Posterior vena cava (tissue), 2 donors: ENCODE results near the gene CINP. TPM values are rescaled to one million over a fixed set of nuclear protein-coding genes. Genes with fewer than 3 reads are reported as not detected.
"Not testable (repeated sequence)": the region's sequence is repeated elsewhere in the genome, so short reads cannot be mapped to it uniquely, and the experiment has no call there.

ENCODE experiments used
- DNase-seq: peaks from one replicate; pipeline ENCODE4 v3.0.0-alpha.2; 2020; ENCODE audit warnings: low spot score
- intact Hi-C, 2 donors: fragments of 100-400 bp; cut with DNase I; formaldehyde crosslinking; loops; one replicate each; pipeline versions ENCODE4 v1.14.1 to v1.14.2; 2022 to 2023
- total RNA-seq, 2 donors: library from RNA; stranded (reverse); fragmentation: NEBNext Ultra II Directional; extraction: Animal tissue kit (Norgen Biotek cat#: 25700); gene quantifications; one replicate each; pipeline ENCODE4 v1.2.1, GENCODE V29; 2021
- donor health status: DM: yes; HTN: yes; CAD: no.
- donor health status: DM: yes; HTN: yes; CAD: no.

Gene CINP
- total RNA-seq, 2 donors from 2014 or later: 27.4 to 30.7 TPM

- DNase-seq, intact Hi-C loops: not testable (repeated sequence)
These were observed 64.2 kb downstream of the CINP start for GRCh38 chr14:102298303-102299070.

Other genes starting within 250 kb of the CINP start
- 10 to 100 TPM; 27.6 to 28.0 TPM for gene WDR20, start 223.0 kb downstream of the CINP start, total RNA-seq
- gene MOK, start 57.7 kb downstream of the CINP start, total RNA-seq: 10 to 100 TPM in 1 of 2 donors, 1 to 10 TPM in 1; 8.4 to 10.0 TPM
- 1 to 10 TPM; 5.0 to 6.6 TPM for gene ZNF839, start 43.1 kb downstream of the CINP start, total RNA-seq
- gene TECPR2, start 51 bp upstream of the CINP start, total RNA-seq: 10 to 100 TPM; 34.3 to 45.5 TPM
- gene ANKRD9, start 146.9 kb upstream of the CINP start, total RNA-seq: 10 to 100 TPM; 14.0 TPM
- gene RCOR1, start 229.8 kb upstream of the CINP start, total RNA-seq: 10 to 100 TPM; 12.6 to 15.4 TPM